HG03139 (cell line): ENCODE results near the gene CCDC127.
"Not testable (repeated sequence)": the region's sequence is repeated elsewhere in the genome, so short reads cannot be mapped to it uniquely, and the experiment has no call there.

ENCODE experiments used
- ATAC-seq: cut with Tn5 transposase; IDR thresholded peaks from one replicate; pipeline ENCODE4 v1.9.1; 2021; ENCODE audit not compliant: unreplicated experiment

The CCDC127 gene

DNA sequence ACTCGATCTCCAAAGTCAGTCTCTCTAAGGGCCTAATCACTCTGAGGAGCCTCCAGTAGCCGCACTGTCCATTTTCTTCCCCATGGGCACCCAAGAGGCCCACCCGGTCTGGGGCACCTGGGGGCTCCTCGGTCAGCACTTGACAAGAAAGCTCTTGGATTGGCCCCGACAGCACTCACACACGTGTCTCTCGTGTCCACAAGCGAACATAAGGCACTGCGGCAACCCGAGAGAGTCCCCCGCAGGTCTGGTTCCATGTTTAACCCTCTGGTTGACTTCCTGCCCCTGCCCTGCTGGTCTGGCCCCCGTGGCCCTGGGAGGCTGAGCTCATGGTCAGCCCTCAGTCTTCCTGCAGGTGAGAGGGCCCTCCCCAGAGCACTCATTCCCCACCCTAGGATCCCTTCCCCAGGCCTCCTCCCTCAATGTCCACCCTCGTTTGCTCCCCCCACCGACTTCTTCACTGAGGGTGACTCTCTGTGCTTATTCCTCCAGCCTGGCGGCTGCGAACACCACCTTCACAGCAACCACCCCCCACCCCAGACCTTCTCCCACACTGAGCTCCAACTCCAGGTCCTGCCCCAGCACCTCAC is 43.0 kb downstream of the CCDC127 start:
- no peak for ATAC-seq

DNA sequence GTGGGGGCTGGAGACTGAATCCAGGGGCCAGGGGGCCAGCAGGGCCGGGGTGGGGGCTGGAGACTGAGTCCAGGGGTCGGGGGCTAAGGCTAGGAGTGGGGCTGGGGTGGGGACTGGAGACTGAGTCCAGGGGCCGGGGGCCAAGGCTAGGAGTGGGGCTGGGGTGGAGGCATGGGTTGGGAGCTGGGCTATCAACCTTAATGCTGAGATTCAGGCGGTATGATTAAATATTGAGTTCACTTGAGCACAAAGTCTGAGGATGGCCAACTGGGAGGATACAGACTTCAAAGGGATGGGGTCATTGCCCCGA is 43.7 kb downstream of the CCDC127 start:
- no peak for ATAC-seq

DNA sequence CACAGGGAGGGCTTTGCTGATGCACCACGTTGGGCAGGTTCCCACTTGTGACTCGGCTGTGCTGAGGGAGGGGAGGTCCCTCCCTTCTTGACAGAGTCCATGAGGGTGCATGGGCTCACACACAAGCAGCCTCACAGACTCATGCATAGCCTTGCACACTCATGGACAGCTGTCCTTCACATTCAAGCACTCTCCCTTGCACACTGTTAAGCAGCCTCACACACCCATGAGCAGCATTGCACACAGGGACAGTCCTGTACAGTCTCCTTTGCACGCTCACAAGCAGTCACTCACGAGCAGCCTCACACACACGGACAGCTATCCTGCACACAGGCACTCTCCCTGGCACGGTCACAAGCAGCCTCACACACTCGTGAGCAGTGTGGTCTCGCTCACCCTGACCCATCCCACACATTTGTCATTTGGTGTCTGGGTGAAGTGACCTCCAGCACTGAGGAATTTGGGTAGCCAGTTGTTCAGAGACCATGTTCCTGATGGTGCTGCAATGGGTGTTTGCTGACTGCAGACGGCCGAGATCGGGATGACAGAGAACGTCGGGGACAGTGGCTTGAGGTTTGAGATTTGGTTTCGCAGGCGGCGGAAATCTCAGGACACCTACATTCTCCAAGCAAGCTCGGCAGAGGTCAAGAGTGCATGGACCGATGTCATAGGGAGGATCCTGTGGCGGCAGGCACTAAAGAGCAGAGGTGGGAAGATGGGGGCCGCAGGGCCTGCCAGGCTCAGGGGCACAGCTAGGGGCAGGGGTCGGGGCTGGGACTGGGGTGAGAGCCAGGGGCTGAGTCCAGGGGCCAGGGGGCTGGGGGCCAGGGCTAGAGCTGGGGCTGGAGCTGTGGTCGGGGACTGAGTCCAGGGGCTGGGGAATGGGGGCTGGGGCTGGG is 44.3 kb downstream of the CCDC127 start:
- ATAC-seq = no peak

DNA sequence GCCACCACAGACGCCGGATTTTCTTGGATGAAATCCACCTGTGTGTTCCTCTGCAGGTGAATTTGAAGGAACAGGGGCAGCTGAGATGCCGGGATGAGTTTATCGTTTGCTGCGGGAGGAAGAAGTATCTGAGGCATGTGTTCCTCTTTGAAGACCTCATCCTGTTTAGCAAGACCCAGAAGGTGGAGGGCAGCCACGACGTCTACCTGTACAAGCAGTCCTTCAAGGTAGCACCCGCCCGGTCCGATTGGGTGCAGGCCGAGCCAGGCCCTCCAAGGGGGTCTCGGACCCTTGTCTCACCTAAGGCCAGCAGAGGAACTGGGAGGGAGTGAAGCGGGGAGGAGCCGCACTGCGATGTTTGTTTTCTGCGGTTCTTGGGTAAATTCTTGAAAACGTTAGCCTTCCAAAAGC is 45.1 kb downstream of the CCDC127 start:
- ATAC-seq = no peak

DNA sequence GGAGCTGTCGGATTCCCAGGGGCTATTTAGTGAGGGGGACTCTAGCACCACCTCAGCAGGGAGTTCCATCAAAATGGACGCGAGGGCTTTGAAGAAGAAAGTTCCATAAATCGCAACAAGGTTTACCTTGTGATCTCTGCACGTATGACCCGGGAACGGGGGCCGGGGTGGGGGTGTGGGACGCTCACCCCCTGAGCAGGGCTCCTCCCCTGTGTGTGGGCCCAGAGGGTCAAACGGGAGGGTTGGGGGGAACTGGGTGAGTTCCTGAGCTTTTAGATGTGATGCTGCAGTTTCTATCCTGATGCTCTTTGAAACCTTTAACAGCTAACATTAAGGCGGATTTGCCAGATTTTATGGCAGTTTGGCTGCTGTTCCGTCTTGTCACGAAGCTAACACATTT is 45.5 kb downstream of the CCDC127 start:
- ATAC-seq = no peak

DNA sequence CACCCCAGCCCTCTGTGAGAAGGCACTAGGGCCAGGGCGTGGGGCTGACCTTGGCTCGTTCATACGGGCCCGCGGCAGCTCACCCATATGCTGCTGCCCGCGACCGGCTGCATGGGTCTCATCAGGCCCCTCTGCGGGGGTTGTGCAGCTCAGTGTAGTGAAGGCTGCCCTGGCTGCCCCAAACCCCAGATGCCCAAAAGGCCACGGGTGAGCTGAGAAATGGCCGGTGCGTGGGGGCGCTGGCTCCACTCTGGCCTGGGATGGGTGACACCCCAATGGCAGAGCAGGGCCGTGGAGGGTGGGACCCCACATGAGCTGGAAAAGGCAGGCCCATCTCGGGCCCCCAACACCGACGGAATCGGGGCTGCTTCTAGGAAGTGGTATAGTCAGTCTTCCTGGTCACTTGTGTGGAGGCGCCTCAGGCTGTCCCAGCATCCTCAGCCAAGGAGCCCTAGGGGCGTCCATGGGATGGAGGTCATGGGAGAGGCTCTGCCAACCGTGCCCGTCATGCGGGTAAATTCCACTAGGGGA is 46.1 kb downstream of the CCDC127 start:
- no peak for ATAC-seq

DNA sequence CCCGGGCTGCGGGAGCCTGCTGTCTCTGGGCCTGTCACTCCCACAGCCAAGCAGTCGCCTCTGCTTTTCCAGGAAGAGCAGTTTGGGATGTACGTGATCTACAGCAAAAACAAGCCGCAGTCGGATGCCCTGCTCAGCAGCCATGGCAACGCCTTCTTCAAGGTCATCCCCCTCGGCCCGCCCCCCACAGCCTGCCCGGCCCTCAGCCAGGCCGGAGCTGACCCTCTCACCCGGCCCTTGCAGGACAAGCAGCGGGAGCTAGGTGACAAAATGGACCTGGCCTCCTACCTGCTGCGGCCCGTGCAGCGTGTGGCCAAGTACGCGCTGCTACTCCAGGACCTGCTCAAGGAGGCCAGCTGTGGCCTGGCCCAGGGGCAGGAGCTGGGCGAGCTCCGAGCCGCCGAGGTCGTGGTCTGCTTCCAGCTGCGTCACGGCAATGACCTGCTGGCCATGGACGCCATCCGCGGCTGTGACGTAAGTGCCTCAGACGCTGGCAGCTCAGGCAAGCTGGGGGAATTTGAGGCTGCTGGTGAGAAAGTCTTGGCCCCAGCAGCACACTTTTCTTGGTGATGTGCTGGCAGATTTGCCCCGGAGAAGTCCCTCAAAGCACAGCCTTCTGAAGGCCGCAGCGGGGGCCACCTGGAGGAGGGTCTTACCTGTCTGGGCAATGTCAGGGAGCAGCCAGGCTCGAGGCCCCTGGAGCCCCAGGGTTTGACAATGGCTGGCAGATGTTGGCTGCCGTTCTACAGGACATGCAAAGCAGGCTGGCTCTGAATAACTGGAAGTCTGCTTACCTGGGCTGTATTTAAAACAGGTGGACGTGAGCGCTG is 46.8 kb downstream of the CCDC127 start:
- no peak for ATAC-seq

DNA sequence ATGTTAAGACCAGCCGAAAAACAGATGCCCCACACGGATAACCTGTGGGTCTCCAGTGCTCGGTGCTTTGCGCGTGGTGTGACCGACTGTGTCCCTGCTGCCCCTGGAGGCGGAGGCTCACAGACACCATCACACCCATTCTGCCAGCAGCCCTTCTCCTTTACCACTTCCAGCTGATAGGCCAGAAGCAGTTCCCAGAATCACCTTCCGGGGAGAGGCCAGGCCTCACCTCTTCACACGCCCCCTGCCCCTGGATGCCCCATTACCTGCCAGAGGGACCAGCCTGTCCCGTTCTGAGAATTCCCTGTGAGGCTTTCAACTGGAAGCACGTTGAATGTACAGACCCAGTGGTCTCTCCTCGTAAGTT is 48.2 kb downstream of the CCDC127 start:
- no peak for ATAC-seq

DNA sequence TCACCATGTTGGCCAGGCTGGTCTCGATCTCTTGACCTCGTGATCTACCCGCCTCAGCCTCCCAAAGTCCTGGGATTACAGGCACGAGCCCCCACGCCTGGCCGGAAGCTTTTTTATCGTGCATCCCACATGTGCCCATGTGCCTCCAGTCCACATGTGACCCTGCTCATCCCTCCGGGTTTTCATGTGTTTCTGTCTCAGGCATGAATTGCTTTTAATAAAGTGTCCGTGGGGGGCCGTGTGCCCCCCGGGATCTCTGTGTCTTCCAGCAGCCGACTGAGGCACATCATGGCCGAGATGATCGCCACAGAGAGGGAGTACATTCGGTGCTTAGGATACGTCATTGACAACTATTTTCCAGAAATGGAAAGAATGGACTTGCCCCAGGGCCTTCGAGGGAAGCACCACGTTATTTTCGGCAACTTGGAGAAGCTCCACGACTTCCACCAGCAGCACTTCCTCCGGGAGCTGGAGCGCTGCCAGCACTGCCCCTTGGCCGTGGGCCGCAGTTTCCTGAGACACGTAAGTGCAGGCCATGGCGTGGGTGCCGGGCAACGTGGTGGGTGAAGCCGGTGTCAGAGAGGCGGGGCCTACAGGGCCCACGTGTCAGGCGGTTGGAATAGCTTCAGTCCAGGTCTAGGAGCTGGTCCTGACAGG is 48.8 kb downstream of the CCDC127 start:
- no peak for ATAC-seq

DNA sequence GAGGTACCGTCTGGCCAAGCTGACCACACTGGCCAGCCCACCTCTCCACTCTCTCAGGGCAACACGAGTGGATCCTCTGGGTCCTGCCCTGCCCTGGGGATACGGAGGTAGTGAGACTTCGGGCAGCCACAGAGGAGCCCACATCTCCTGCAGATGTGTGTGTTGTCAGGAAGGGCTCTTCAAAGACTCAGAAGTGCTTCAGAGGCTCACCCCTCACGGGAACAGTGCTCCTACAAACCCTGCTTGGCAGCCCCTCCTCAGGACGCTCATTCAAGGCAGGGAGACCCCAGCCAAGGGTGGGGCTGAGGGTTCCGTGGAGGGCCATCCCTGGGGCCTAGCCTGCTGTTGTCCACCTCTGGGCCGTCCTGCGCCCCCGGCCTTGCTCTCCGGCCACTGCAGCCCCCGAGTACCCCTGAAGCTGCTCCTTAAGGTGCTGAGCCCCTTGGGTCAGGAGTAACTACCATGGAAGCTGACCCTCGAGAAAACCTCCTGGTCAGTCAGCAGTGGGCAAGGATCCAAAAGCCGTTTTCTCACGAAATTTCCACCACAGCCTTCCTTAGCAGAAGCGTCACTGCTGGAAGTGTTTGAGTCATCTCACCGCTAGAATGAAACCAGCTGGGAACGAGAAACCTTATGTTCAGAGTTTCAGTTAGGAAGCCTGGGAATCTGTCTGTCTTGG is 49.8 kb downstream of the CCDC127 start:
- ATAC-seq = no peak

DNA sequence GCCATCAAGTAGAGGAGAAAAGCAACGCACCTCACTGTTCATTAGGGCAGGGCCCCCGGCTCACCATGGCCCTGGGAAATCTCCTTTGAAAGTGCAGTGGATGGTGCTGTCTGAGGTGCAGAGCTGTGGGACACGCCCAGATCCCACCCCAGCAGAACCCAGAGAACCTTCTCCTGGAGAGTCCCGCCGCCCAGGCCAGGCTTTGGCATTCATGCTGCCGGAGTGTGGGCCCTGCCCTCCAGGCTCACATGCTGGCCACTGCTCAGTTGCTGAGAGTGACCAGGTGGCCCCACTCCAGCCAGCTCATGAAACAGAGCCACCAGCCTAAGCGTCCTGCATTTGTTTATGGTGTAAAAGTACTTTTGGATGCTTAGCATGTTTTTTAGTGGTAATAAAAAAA is 50.4 kb downstream of the CCDC127 start:
- ATAC-seq = no peak

DNA sequence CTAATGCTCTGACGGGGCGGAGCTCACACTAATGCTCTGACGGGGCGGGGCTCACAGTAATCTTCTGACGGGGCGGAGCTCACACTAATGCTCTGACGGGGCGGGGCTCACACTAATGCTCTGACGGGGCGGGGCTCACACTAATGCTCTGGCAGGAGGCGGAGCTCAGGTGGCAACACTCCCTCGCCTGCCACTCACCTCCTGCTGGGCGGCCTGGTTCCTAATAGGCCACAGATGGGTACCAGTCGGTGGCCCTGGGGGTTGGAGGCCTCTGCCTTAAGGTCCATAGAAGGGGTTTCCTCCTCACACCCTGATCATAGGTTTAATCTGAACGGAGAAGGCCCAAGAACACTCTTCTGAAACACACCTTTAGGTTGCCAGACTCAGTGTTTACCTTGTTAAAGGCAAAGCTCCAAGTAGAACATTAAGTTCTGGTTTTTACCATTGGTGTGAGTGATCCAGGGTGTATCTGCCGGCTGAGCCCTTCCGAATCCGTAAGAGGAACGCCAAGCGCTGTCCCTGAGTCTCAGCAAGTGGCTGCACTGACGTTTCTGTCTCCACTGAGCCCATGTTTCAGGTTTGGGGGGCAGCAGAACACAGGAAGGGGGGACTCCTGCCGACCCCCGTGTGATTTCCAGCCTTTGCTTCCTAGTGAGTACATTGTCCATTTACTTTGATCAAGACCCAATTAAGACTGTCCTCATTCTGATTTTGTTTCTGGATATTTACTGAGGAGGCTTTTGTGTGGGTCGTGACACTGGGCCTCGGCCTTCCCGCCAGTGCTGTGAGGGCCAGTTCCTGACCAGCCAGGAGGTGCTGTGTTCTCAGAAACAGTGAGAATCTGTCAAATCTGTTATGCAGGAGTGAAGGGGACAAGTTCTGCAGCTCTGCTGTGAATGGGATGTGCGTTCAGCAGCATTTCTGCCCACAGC is 51.2 kb downstream of the CCDC127 start:
- no peak for ATAC-seq

DNA sequence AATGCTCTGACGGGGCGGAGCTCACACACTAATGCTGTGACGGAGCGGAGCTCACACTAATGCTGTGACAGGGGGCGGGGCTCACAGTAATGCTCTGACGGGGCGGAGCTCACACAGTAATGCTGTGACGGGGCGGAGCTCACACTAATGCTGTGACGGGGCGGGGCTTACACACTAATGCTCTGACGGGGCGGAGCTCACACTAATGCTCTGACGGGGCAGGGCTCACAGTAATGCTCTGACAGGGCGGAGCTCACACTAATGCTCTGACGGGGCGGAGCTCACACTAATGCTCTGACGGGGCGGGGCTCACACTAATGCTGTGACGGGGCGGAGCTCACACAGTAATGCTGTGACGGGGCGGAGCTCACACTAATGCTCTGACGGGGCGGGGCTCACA is 53.2 kb downstream of the CCDC127 start:
- ATAC-seq = not testable (repeated sequence)

DNA sequence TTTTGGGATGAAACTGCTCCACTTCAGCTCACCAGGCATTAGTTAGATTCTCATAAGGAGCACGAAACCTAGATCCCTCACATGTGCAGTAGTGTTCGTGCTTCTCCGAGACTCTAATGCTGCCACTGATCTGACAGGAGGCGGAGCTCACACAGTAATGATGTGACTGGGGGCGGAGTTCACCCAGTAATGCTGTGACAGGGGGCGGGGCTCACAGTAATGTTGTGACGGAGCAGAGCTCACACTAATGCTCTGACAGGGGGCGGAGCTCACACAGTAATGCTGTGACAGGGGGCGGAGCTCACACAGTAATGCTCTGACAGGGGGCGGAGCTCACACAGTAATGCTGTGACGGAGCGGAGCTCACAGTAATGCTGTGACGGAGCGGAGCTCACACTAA is 53.7 kb downstream of the CCDC127 start:
- no peak for ATAC-seq

DNA sequence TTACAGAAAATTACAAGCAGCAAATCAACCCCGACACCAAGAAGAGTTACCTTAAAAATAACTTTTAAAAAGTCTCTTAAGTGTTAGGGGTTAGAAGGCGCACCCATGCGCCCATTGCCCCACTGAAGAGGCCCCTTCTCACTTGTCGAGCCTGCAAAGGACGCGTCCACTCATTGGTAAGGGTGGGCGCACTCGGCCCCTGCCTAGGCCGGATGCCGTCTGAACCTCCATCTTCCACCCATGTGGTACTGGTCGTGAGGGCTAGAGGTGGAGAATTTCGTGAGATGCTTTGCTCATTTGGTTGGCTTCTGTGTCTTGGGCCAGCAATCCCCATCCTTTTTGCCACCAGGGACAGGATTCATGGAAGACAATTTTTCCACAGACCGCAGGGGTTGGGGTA is 54.1 kb downstream of the CCDC127 start:
- no peak for ATAC-seq

DNA sequence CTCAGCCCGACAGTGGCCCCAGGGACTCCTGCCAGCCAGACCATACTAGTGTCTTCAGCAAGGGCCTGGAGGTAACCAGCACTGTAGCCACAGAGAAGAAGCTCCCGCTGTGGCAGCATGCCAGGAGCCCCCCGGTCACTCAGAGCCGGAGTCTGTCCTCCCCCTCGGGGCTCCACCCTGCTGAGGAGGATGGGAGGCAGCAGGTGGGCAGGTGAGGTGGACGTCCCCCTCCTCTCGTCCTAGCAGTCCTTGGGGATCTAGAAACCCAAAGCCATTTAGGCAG is 54.7 kb downstream of the CCDC127 start:
- ATAC-seq = no peak

DNA sequence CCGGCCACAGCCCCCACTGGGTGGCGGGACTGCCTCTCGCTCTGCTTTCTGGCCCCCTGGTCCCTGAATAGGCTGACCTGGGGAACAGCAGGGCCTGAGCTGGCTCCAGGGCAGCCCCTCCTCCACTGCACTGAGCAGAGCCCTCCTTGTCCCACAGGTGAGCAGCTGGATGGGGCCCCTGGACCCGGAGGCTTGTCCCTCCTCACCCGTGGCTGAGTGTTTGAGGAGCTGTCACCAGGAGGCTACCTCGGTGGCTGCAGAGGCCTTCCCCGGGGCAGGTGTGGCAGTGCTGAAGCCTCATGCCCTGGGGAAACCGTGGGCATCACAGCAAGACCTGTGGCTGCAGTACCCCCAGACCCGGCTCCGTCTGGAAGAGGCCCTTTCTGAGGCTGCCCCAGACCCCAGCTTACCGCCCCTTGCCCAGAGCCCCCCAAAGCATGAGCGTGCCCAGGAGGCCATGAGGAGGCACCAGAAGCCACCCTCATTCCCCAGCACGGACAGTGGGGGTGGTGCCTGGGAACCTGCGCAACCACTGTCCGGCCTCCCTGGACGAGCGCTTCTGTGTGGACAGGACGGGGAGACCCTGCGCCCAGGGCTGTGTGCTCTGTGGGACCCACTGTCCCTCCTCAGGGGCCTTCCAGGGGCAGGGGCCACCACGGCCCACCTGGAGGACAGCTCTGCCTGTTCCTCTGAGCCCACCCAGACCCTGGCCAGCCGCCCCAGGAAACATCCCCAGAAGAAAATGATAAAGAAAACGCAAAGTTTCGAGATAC is 55.2 kb downstream of the CCDC127 start:
- ATAC-seq = no peak

DNA sequence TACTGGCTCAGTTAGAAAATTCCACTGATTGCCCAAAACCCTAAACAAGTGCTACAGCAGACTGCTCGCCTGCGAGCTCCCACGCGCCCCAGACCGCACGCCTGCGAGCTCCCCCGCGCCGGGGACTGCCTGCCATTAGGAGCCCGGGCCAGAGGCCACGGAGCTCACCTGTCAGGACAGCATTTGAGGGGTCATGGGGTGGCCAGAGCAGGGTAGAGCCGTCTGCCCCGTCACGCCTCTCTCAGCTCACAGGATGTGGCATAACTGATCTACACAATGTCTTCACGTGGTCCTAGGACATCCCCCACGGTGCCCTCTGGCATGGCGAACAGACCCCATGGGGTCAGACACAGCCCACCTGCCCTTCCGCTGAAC is 55.8 kb downstream of the CCDC127 start:
- no peak for ATAC-seq

DNA sequence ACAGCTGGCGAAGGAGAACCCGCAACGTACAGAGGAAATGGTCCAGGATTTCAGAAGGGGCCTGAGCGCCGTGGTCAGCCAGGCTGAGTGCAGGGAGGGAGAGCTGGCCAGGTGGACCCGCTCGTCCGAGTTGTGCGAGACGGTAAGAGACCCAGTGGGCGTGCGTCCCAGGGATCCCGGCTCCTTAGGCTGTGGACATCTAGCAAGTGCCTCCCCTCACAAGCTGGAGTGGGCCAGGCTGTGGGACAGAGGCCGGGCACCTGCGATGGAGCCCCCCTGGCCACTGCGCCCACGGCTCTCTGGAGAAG is 56.2 kb downstream of the CCDC127 start:
- ATAC-seq = no peak
